Prostate gland (tissue), 2 donors: Measurements from ENCODE around the gene UBE4B. TPM values are rescaled to one million over a fixed set of nuclear protein-coding genes. Genes with fewer than 3 reads are reported as not detected.

Experiments used
- DNase-seq: peaks from one replicate; pipeline ENCODE4 v3.0.0-alpha.2; 2019; ENCODE audit warnings: low spot score
- H3K27ac ChIP-seq, 2 donors: fragments of 200-600 bp; sonication (generic); 2 replicates each; pipeline ENCODE4 v1.5.1; 2017 to 2019
- H3K27me3 ChIP-seq: fragments of 200-600 bp; sonication (generic); replicated peaks from 2 replicates; pipeline ENCODE4 v1.5.1; 2019; ENCODE audit not compliant: insufficient read depth
- H3K36me3 ChIP-seq, 2 donors: fragments of 200-600 bp; sonication (generic); 1 replicate in 1 of 2; 2 replicates in 1 of 2; pipeline versions ENCODE4 v1.5.1 to v1.8.1; 2017 to 2019
- H3K4me1 ChIP-seq: fragments of 200-600 bp; sonication (generic); replicated peaks from 2 replicates; pipeline ENCODE4 v1.5.1; 2019
- H3K4me3 ChIP-seq, 2 donors: fragments of 200-600 bp; sonication (generic); 2 replicates each; pipeline ENCODE4 v1.5.1; 2017 to 2019
- H3K9me3 ChIP-seq: fragments of 200-600 bp; sonication (generic); 2 replicates; pipeline ENCODE4 v1.5.1; 2017
- CTCF ChIP-seq, 4 experiments: fragments of 200-600 bp in 2 of 4; fragments of 450-650 bp in 2 of 4; sonication (generic) in 2 of 4; IDR thresholded peaks; 1 replicate in 3 of 4; 2 replicates in 1 of 4; pipeline ENCODE4 v1.5.1; 2016 to 2019; ENCODE audit warnings: antibody characterized with exemption in 4 of 4, mild to moderate bottlenecking in 2 of 4, moderate library complexity in 2 of 4
- POLR2A ChIP-seq: fragments of 450-650 bp; IDR thresholded peaks from one replicate; pipeline ENCODE4 v1.6.1; 2016; ENCODE audit warnings: antibody characterized with exemption, mild to moderate bottlenecking
- POLR2AphosphoS5 ChIP-seq: sonication (generic); formaldehyde crosslinking; IDR thresholded peaks from one replicate; pipeline ENCODE4 v1.6.1; 2017; ENCODE audit warnings: antibody characterized with exemption
- WGBS: methylation state at CpG from one replicate; pipeline ENCODE4 v1.1.5; 2018; 5-methylcytosine and 5-hydroxymethylcytosine counted together
- intact Hi-C: fragments of 100-400 bp; cut with DNase I; formaldehyde crosslinking; loops from one replicate; pipeline ENCODE4 v1.14.2; 2022
- total RNA-seq, 2 donors: library from RNA; depleted of rRNA; stranded (reverse); fragments of >200 nt; gene quantifications; one replicate each; pipeline ENCODE4 v1.1.0, GENCODE V29; 2016

The UBE4B gene
- total RNA-seq, 2 donors from 2014 or later: 49.0 to 68.1 TPM

GRCh38 chr1:10179406-10180091, 146.8 kb downstream of the UBE4B start:
- WGBS: 79% methylated on average over 23 of the region's 23 CpGs
- no peaks in the 10 kb centered on the region for H3K4me1 ChIP-seq
- peaks cover 0 to 9% of the 10 kb centered on the region in 2 donors for H3K36me3 ChIP-seq
- intact Hi-C loops: no loop called here
- no peak for DNase-seq
- no peak for TF ChIP-seq POLR2A
- no peak for TF ChIP-seq POLR2AphosphoS5
- no peak for TF ChIP-seq CTCF (IDR thresholded peaks at IDR 0.05)
- no peak overlapping the region for H3K4me3 ChIP-seq
- no peaks in the 10 kb centered on the region for H3K27me3 ChIP-seq
- no peaks in the 10 kb centered on the region for H3K9me3 ChIP-seq
- no peak overlapping the region for H3K27ac ChIP-seq

GRCh38 chr1:10181154-10181553, 148.4 kb downstream of the UBE4B start:
- WGBS: 79% methylated on average over 7 of the region's 7 CpGs
- no peak for TF ChIP-seq POLR2AphosphoS5
- no peak for TF ChIP-seq CTCF (IDR thresholded peaks at IDR 0.05)
- no peak for TF ChIP-seq POLR2A

GRCh38 chr1:10185759-10186158, 153.0 kb downstream of the UBE4B start:
- no peak for DNase-seq
- Histone ChIP-seq H3K27me3 (no peaks in the 10 kb centered on the region), H3K9me3 (no peaks in the 10 kb centered on the region), H3K4me3 (no peak overlapping the region), H3K4me1 (no peaks in the 10 kb centered on the region), H3K36me3 (no peaks in the 10 kb centered on the region), H3K27ac (no peak overlapping the region)
- intact Hi-C loops: no loop called here
- 75% methylated on average over 2 of the region's 2 CpGs for WGBS
- no peak for TF ChIP-seq POLR2AphosphoS5
- TF ChIP-seq CTCF (IDR thresholded peaks at IDR 0.05): no peak
- TF ChIP-seq POLR2A: no peak

More at GRCh38 chr1:10181154-10181553, 148.4 kb downstream of the UBE4B start:
- no peak overlapping the region for H3K4me3 ChIP-seq
- H3K27me3 ChIP-seq: no peaks in the 10 kb centered on the region
- H3K9me3 ChIP-seq: no peaks in the 10 kb centered on the region
- H3K27ac ChIP-seq: no peak overlapping the region
- no peaks in the 10 kb centered on the region for H3K4me1 ChIP-seq
- H3K36me3 ChIP-seq: peaks cover 0 to 9% of the 10 kb centered on the region in 2 donors
- intact Hi-C loops: no loop called here
- DNase-seq: no peak

- no peak for DNase-seq
- no peaks in the 10 kb centered on the region for H3K27me3 ChIP-seq
- WGBS: 84% methylated on average over 12 of the region's 12 CpGs
- H3K9me3 ChIP-seq: no peaks in the 10 kb centered on the region
- H3K4me1 ChIP-seq: no peaks in the 10 kb centered on the region
- no peaks in the 10 kb centered on the region for H3K36me3 ChIP-seq
- intact Hi-C loops: no loop called here
- TF ChIP-seq POLR2A: no peak
- no peak for TF ChIP-seq CTCF (IDR thresholded peaks at IDR 0.05)
- no peak for TF ChIP-seq POLR2AphosphoS5
- H3K27ac ChIP-seq: no peak overlapping the region
- H3K4me3 ChIP-seq: no peak overlapping the region
Measured at GRCh38 chr1:10186331-10187025, 153.7 kb downstream of the UBE4B start.

GRCh38 chr1:10187026-10187334, 154.2 kb downstream of the UBE4B start:
- TF ChIP-seq CTCF (IDR thresholded peaks at IDR 0.05): no peak
- no peak for TF ChIP-seq POLR2A
- TF ChIP-seq POLR2AphosphoS5: no peak
- no peaks in the 10 kb centered on the region for H3K4me1 ChIP-seq
- H3K27ac ChIP-seq: no peak overlapping the region
- WGBS: 93% methylated on average over 4 of the region's 4 CpGs
- no peaks in the 10 kb centered on the region for H3K27me3 ChIP-seq
- no peak overlapping the region for H3K4me3 ChIP-seq
- H3K36me3 ChIP-seq: no peaks in the 10 kb centered on the region
- DNase-seq: no peak
- intact Hi-C loops: no loop called here
- H3K9me3 ChIP-seq: no peaks in the 10 kb centered on the region
